Uterus (tissue), 2 donors: Measurements from ENCODE around the gene KLF13.

Source experiments
- CTCF ChIP-seq, 4 experiments: fragments of 200-600 bp in 2 of 4; fragments of 450-650 bp in 2 of 4; sonication (generic) in 2 of 4; IDR thresholded peaks; one replicate each; pipeline ENCODE4 v1.5.1; 2016 to 2019; ENCODE audit warnings: antibody characterized with exemption in 4 of 4, mild to moderate bottlenecking in 2 of 4, moderate library complexity in 1 of 4
- POLR2A ChIP-seq, 2 donors: fragments of 450-650 bp; IDR thresholded peaks; one replicate each; pipeline ENCODE4 v1.6.1; 2016; ENCODE audit warnings: antibody characterized with exemption in 2 of 2, mild to moderate bottlenecking in 1 of 2, moderate library complexity in 1 of 2

- TF ChIP-seq CTCF (IDR thresholded peaks at IDR 0.05) (no peak), POLR2A (IDR thresholded peaks at IDR 0.05) (no peak)
These were observed 12.9 kb downstream of the KLF13 start for GRCh38 chr15:31339558-31339895.
